HepG2 (cell line): ENCODE results near the gene SRCAP. TPM values are rescaled to one million over a fixed set of nuclear protein-coding genes. Genes with fewer than 3 reads are reported as not detected.
A peak's percentile ranks its signal among the peaks of the same experiment; 100 is the strongest.

Experiments
- DNMT1 ChIP-seq: sonication (generic); formaldehyde crosslinking; IDR thresholded peaks from 2 replicates; pipeline ENCODE4 v1.5.1; 2020; ENCODE audit warnings: mild to moderate bottlenecking, missing genetic modification reagents
- EP300 ChIP-seq, 3 experiments: sonication (generic) in 1 of 3; formaldehyde crosslinking in 1 of 3; IDR thresholded peaks; 2 replicates each; pipeline versions ENCODE4 v1.5.1 to v1.6.1; 2011 to 2020; ENCODE audit warnings: low read depth in 2 of 3, low read length in 2 of 3, borderline replicate concordance in 1 of 3, improper control_type of control experiment in 1 of 3, mild to moderate bottlenecking in 1 of 3, missing genetic modification reagents in 1 of 3, moderate library complexity in 1 of 3
- HIVEP1 ChIP-seq: sonication (generic); formaldehyde crosslinking; IDR thresholded peaks from 2 replicates; pipeline ENCODE4 v1.4.0; 2020; ENCODE audit warnings: mild to moderate bottlenecking, missing genetic modification reagents
- HOXD1 ChIP-seq: sonication (generic); formaldehyde crosslinking; IDR thresholded peaks from 2 replicates; pipeline ENCODE4 v1.5.0; 2020; ENCODE audit warnings: missing genetic modification reagents
- IRF2 ChIP-seq: IDR thresholded peaks from 2 replicates; pipeline ENCODE4 v1.6.1; 2018; ENCODE audit warnings: missing genetic modification reagents, missing compliant biosample characterization
- MTA1 ChIP-seq: sonication (generic); formaldehyde crosslinking; IDR thresholded peaks from 2 replicates; pipeline ENCODE4 v1.4.0; 2020; ENCODE audit warnings: missing genetic modification reagents, mild to moderate bottlenecking, borderline replicate concordance
- NKX3-1 ChIP-seq: sonication (generic); formaldehyde crosslinking; IDR thresholded peaks from 2 replicates; pipeline ENCODE4 v1.5.0; 2020; ENCODE audit warnings: missing genetic modification reagents
- SAFB2 ChIP-seq: sonication (generic); formaldehyde crosslinking; IDR thresholded peaks from 2 replicates; pipeline ENCODE4 v1.5.1; 2020; ENCODE audit warnings: missing genetic modification reagents, low read depth, mild to moderate bottlenecking, borderline replicate concordance
- SALL1 ChIP-seq: sonication (generic); formaldehyde crosslinking; IDR thresholded peaks from 2 replicates; pipeline ENCODE4 v1.8.0; 2022; ENCODE audit warnings: mild to moderate bottlenecking, missing genetic modification reagents
- SATB2 ChIP-seq: sonication (generic); formaldehyde crosslinking; IDR thresholded peaks from 2 replicates; pipeline ENCODE4 v1.5.0; 2020; ENCODE audit warnings: missing genetic modification reagents
- SIX1 ChIP-seq: sonication (generic); formaldehyde crosslinking; IDR thresholded peaks from 2 replicates; pipeline ENCODE4 v1.4.0; 2020; ENCODE audit warnings: missing genetic modification reagents, borderline replicate concordance
- SNAI1 ChIP-seq: sonication (generic); formaldehyde crosslinking; IDR thresholded peaks from 2 replicates; pipeline ENCODE4 v1.5.0; 2020; ENCODE audit warnings: mild to moderate bottlenecking, missing genetic modification reagents, borderline replicate concordance
- SP5 ChIP-seq: IDR thresholded peaks from 2 replicates; pipeline ENCODE4 v1.6.1; 2016; ENCODE audit warnings: low read depth, borderline replicate concordance
- TBL1XR1 ChIP-seq: fragments of 150-350 bp; IDR thresholded peaks from 2 replicates; pipeline ENCODE4 v1.6.1; 2014; ENCODE audit warnings: borderline replicate concordance, low read length; ENCODE audit not compliant: partially characterized antibody
- TEAD3 ChIP-seq: optimal IDR thresholded peaks from 2 replicates; pipeline ENCODE3; 2016; ENCODE audit warnings: borderline replicate concordance
- ZBTB7A ChIP-seq: sonication (generic); formaldehyde crosslinking; IDR thresholded peaks from 2 replicates; pipeline ENCODE4 v1.8.0; 2022; ENCODE audit warnings: mild to moderate bottlenecking, missing genetic modification reagents
- ZFP36L2 ChIP-seq: sonication (generic); formaldehyde crosslinking; IDR thresholded peaks from 2 replicates; pipeline ENCODE4 v1.4.0; 2020; ENCODE audit warnings: missing genetic modification reagents
- ZNF232 ChIP-seq: sonication (generic); formaldehyde crosslinking; IDR thresholded peaks from 2 replicates; pipeline ENCODE4 v1.4.0; 2020; ENCODE audit warnings: missing genetic modification reagents, borderline replicate concordance
- ZNF790 ChIP-seq: sonication (generic); formaldehyde crosslinking; IDR thresholded peaks from 2 replicates; pipeline ENCODE4 v1.8.0; 2022; ENCODE audit warnings: missing genetic modification reagents, mild to moderate bottlenecking, borderline replicate concordance
- ZNF839 ChIP-seq: sonication (generic); formaldehyde crosslinking; IDR thresholded peaks from 2 replicates; pipeline ENCODE4 v1.4.0; 2020; ENCODE audit warnings: missing genetic modification reagents, mild to moderate bottlenecking, borderline replicate concordance
- ZSCAN22 ChIP-seq: sonication (generic); formaldehyde crosslinking; IDR thresholded peaks from 2 replicates; pipeline ENCODE4 v1.4.0; 2020; ENCODE audit warnings: mild to moderate bottlenecking, missing genetic modification reagents
- polyA plus RNA-seq, 8 experiments: library from polyadenylated mRNA; depleted of rRNA in 3 of 8; stranded (reverse) in 7 of 8; unstranded in 1 of 8; fragments of >200 nt; fragmentation: Illumina TruSeq in 4 of 8; extraction: Trizol in 4 of 8; gene quantifications; 2 replicates each; pipeline versions ENCODE4 v1.2.1 to v1.2.3, GENCODE V29; 2011 to 2016; ENCODE audit warnings: low read depth in 4 of 8, missing spikeins in 1 of 8, mixed read lengths in 1 of 8; ENCODE audit not compliant: insufficient read depth in 1 of 8
- total RNA-seq, 5 experiments: library from RNA; depleted of rRNA; stranded (reverse); fragments of >200 nt; fragmentation: Illumina TruSeq; extraction: Trizol; gene quantifications; 2 replicates each; pipeline ENCODE4 v1.2.3, GENCODE V29; 2016; ENCODE audit warnings: low read depth in 1 of 5
- TF ChIP-seq, protein P1 (sequence below): sonication (generic); formaldehyde crosslinking; IDR thresholded peaks from 2 replicates; pipeline ENCODE4 v1.4.0; 2020; ENCODE audit warnings: missing genetic modification reagents
- TF ChIP-seq, protein P2 (sequence below): sonication (generic); formaldehyde crosslinking; IDR thresholded peaks from 2 replicates; pipeline ENCODE4 v1.8.0; 2022; ENCODE audit warnings: mild to moderate bottlenecking, missing genetic modification reagents, moderate library complexity
- TF ChIP-seq, protein P3 (sequence below): sonication (generic); formaldehyde crosslinking; IDR thresholded peaks from 2 replicates; pipeline ENCODE4 v1.4.0; 2020; ENCODE audit warnings: missing genetic modification reagents, borderline replicate concordance
- TF ChIP-seq, protein P4 (sequence below): sonication (generic); formaldehyde crosslinking; IDR thresholded peaks from 2 replicates; pipeline ENCODE4 v1.4.0; 2020; ENCODE audit warnings: missing genetic modification reagents

The SRCAP gene
- total and polyA plus RNA-seq, 2 of the 13 experiments (the other 11 are each of a cell fraction or from before 2014, with no cell fraction given) = 4.9 to 9.0 TPM

DNA sequence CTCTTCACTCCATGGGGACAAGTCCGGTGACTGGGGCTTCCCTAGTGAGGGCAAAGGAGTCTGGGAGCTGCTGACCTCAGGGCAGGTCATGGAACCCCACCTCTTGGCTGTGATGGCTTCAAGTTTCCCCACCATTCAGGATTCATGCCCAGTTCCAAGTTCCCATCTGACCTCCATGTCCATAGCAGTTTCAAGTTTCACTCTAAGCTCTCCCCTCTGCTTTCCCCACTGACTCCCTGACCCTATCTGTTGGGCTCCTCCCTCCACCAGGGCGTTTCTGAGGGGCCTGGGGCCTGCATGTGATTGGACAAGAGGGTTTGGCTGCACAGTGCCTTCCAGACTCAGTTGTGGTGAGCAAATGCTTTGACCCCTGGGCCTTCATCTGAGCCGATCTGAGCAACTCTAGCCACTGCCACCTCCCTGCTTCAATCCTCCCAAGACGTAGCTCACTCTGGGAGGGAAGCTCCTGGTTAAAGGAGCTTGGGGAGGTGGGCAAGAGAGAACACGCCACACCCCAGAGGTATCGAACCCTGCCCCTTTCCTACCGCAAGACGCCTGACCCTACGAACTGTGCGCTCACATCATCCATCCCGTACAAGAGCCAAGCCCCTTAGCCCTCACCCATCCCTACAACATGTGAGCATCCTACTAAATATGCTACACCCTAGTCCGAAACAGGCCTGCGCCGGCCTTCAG lies 79.7 kb downstream of the SRCAP start (continued):
- TF ChIP-seq, protein P1, sequence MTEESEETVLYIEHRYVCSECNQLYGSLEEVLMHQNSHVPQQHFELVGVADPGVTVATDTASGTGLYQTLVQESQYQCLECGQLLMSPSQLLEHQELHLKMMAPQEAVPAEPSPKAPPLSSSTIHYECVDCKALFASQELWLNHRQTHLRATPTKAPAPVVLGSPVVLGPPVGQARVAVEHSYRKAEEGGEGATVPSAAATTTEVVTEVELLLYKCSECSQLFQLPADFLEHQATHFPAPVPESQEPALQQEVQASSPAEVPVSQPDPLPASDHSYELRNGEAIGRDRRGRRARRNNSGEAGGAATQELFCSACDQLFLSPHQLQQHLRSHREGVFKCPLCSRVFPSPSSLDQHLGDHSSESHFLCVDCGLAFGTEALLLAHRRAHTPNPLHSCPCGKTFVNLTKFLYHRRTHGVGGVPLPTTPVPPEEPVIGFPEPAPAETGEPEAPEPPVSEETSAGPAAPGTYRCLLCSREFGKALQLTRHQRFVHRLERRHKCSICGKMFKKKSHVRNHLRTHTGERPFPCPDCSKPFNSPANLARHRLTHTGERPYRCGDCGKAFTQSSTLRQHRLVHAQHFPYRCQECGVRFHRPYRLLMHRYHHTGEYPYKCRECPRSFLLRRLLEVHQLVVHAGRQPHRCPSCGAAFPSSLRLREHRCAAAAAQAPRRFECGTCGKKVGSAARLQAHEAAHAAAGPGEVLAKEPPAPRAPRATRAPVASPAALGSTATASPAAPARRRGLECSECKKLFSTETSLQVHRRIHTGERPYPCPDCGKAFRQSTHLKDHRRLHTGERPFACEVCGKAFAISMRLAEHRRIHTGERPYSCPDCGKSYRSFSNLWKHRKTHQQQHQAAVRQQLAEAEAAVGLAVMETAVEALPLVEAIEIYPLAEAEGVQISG (CRISPR knock-in tag) = peak; percentile 13
- TF ChIP-seq ZSCAN22 (no peak), TBL1XR1 (no peak), SAFB2 (0 out of 2 replicates have a peak, but pooled peaks have one; percentile 47), HIVEP1 (CRISPR knock-in tag) (no peak), DNMT1 (CRISPR knock-in tag) (0 out of 2 replicates have a peak, but pooled peaks have one; percentile 25), MTA1 (CRISPR knock-in tag) (0 out of 2 replicates have a peak, but pooled peaks have one; percentile 22), ZNF790 (0 out of 2 replicates have a peak, but pooled peaks have one; percentile 28), ZBTB7A (CRISPR knock-in tag) (no peak), HOXD1 (CRISPR knock-in tag) (0 out of 2 replicates have a peak, but pooled peaks have one; percentile 23), EP300 (IDR thresholded peaks at IDR 0.05; ENCODE audit: low read depth in 2 of 2, low read length in 2 of 2) (no peak), EP300 (CRISPR knock-in tag; IDR thresholded peaks at IDR 0.05; ENCODE audit: borderline replicate concordance) (peak; percentile 18; the same call in 1 of the 2 replicates), SATB2 (CRISPR knock-in tag) (no peak), SALL1 (CRISPR knock-in tag) (no peak), SNAI1 (0 out of 2 replicates have a peak, but pooled peaks have one; percentile 17), SP5 (no peak), SIX1 (CRISPR knock-in tag) (0 out of 2 replicates have a peak, but pooled peaks have one; percentile 32), ZNF232 (CRISPR knock-in tag) (no peak), IRF2 (no peak), ZFP36L2 (CRISPR knock-in tag) (no peak), NKX3-1 (no peak), ZNF839 (CRISPR knock-in tag) (no peak), TEAD3 (CRISPR knock-in tag) (no peak)
- TF ChIP-seq, protein P2, sequence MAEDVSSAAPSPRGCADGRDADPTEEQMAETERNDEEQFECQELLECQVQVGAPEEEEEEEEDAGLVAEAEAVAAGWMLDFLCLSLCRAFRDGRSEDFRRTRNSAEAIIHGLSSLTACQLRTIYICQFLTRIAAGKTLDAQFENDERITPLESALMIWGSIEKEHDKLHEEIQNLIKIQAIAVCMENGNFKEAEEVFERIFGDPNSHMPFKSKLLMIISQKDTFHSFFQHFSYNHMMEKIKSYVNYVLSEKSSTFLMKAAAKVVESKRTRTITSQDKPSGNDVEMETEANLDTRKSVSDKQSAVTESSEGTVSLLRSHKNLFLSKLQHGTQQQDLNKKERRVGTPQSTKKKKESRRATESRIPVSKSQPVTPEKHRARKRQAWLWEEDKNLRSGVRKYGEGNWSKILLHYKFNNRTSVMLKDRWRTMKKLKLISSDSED (CRISPR knock-in tag) = no peak
- TF ChIP-seq, protein P3, sequence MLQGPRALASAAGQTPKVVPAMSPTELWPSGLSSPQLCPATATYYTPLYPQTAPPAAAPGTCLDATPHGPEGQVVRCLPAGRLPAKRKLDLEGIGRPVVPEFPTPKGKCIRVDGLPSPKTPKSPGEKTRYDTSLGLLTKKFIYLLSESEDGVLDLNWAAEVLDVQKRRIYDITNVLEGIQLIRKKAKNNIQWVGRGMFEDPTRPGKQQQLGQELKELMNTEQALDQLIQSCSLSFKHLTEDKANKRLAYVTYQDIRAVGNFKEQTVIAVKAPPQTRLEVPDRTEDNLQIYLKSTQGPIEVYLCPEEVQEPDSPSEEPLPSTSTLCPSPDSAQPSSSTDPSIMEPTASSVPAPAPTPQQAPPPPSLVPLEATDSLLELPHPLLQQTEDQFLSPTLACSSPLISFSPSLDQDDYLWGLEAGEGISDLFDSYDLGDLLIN = no peak
- TF ChIP-seq, protein P4, sequence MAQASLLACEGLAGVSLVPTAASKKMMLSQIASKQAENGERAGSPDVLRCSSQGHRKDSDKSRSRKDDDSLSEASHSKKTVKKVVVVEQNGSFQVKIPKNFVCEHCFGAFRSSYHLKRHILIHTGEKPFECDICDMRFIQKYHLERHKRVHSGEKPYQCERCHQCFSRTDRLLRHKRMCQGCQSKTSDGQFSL = no peak
